NOMO-1 treated with dmso at 0.1 percent for 144 hours (cell line): Measurements from ENCODE around the gene PIP5K1A.
"Not testable (repeated sequence)": the region's sequence is repeated elsewhere in the genome, so short reads cannot be mapped to it uniquely, and the experiment has no call there.

Experiments used
- DNase-seq: peaks from one replicate; lab custom pipeline; 2025; ENCODE audit not compliant: unreplicated experiment; lab: John Stamatoyannopoulos, UW

Gene PIP5K1A

DNA sequence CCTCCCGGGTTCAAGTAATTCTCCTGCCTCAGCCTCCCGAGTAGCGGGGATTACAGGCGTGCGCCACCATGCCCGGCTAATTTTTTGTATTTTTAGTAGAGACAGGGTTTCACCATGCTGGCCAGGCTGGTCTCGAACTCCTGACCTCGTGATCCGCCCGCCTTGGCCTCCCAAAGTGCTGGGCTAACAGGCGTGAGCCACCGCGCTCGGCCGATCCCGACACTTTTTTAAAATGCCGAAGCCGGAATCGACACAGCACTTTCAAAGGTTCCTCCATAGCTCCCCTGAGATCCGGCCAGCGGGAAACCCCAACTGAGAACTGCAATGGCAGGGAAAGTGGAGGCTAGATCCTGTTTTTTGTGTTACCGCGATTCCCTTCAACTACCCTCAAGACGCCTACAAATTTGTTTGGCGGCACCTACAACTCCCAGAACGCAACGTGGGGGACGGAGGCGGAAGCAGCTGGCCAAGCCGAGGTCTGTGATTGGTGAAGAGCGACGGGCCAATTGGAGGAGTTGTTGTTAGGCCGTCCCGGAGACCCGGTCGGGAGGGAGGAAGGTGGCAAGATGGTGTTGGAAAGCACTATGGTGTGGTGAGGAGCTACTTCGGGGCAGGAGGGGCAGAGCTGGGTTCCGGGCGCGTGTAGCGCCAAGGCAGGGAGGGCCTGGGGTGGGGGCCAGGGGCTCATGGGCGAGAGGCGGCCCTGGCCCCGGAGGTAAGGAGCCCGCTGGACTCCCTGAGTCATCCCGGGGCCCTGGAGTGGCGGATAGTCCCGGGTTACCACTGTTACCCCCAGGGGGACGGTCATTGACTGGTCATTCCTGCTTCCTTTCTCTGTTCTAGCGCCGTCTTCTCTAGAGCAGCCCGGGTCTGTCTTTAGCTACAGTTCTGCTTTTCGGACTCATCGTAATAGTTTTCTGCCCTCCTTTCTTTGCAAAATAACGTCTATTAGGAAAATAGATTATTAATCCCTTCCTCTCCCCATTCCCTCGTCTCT lies 56.2 kb downstream of the PIP5K1A start, which contains the start of gene PSMD4:
TSS of gene PSMD4 (plus strand) at position 518 of the 997 bp plus-strand sequence. CDS start at position 567, 49 bp downstream.
- peak; percentile 99 for DNase-seq

DNA sequence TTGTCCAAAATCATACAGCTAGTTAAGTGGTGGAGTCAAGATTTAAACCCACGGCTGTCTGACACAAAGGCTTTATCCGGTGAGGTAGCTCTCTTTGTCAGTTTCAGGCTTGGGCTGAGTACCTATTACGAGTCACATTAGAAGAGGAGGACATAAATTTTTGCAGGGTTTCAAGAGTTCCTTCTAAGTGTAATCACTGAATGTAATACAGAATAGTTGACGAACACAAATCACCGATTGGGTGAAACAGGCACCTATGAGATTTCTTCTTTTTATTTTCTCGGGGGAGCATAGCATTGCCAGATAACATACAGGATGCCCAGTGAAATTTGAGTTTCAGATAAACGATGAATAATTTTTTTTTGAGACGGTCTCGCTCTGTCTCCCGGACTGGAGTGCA lies 57.0 kb downstream of the PIP5K1A start:
- DNase-seq = no peak

DNA sequence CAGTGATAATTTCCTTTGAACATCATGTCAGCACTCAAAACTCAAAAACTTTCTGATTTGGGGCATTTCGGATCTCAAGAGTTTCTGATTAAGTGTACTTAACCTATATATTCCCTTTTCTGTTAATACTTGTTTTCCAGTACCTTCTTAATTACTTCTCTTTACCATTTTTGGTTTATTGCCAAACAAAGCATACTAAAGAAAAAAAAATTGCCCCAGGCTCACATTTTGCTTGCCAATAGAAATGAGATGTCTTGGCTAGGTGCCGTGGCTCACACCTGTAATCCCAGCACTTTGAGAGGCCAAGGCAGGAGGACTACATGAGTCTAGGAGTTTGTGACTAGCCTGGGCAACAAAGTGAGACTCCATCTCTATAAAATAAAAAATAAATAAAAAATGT lies 61.0 kb downstream of the PIP5K1A start:
- no peak for DNase-seq

DNA sequence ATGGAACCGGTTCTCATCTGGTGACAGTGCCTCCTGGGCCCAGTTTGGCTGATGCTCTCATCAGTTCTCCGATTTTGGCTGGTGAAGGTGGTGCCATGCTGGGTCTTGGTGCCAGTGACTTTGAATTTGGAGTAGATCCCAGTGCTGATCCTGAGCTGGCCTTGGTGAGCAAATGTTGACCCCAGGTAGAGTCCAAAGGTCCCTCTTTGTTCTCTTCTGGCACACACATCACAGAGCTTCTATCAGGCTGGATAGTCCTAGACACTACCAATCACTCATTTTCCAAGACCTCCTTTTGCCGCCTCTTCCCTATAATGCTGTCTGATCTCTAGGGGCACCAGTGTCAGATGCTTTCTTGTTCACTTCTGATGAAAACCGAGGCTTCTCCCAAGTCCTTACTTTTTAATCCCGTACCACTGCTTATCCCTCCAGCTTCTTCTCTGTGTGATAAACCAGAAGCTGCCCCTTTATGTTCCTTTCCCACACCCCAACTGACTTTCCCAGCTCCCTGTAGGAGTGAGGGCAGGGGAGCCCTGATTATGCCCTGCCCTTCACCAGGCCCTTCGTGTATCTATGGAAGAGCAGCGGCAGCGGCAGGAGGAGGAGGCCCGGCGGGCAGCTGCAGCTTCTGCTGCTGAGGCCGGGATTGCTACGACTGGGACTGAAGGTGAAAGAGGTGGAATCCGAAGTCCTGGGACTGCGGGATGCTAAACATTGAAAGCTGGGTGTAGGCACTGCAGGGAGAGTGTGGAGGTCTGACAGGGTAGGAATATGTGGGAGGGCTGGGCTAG lies 67.3 kb downstream of the PIP5K1A start:
- no peak for DNase-seq

DNA sequence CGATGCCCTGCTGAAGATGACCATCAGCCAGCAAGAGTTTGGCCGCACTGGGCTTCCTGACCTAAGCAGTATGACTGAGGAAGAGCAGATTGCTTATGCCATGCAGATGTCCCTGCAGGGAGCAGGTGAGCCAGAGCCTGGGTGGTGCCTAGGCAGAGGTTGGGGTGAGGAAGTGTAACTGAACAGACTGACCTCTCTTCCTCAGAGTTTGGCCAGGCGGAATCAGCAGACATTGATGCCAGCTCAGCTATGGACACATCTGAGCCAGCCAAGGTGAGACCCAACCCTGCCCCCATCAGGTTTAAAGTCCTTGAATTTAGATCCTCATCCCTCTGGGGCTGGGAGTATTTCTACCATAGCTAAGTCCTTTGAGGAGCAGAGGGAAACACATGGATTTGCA lies 68.0 kb downstream of the PIP5K1A start:
- DNase-seq = no peak

DNA sequence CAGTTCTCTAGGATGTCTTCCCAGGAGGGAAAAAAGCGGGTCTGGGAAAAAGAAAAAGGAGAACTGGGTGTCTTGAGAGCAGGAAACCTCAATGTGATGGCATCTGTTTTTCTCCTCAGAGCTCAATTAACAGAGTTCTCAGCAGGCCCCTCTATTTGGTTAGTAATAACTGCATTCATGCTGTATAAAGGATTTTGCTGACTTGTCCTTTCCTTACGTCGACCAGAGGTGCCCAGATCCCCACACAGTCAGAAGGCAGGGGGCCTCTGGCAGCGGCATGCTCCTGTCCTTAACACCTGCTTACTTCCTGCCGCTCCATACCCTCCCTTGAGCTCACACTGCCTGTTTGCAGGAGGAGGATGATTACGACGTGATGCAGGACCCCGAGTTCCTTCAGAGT lies 68.5 kb downstream of the PIP5K1A start:
- DNase-seq = no peak

DNA sequence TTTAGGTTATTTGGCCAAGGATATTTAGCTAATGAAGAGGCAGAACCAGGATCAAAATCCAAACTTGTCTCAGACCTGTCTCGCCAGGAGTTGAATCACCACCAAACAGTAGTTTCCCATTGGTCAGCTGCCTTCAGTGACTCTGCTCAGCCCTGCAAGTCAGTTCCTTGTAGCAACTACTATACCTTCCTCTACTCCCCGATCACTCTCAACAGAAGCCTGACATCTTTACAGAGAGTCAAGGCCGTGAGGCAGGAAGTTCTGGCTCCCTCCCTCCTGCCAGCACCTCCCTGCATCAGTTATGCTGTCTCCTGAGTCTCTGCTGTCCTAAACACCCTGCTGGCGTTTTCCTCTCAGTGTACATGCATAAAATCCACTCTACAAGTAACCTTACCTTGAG lies 69.4 kb downstream of the PIP5K1A start:
- DNase-seq = no peak

DNA sequence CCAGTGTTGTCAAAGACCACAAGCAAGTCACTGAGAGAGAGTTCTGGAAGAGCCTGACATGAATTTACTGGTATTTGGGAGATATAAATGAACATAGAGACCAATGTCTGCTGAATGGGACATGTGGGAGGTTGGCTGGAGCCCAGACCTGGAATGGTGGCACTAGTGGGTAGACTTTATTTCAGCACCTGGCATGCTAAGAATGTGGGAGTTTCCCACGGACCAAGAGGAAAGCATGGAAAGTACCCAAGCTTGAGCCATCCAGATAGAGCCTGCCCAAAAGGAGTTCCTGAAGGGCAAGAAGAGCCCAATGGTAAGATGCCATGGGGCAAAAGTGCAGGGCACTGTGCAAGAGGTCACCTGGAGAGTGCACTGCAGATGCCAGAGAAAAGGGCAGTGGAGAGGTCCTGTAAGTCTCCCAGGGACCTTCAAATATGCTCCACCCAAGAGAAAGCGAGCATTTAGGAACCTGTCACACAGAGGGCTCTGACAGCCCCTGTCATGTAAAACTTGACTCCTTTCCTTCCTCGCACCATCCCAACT lies 75.6 kb downstream of the PIP5K1A start:
- no peak for DNase-seq

DNA sequence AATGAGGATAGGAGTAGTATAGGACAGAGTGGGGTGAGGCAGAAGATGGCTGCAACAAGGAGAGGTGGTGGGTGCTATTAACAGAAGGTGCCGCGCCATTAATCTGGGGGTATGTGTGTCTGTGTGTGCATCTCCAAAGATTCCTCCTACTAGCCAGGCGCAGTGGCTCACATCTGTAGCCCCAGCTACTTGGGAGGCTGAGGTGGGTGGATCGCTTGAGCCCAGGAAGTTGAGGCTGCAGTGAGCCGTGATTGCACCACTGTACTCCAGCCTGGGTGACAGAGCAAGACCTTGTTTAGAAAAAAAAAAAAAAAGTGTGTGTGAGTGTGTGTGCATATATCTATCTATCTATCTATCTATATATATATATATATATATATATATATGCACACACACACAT lies 77.0 kb downstream of the PIP5K1A start:
- not testable (repeated sequence) for DNase-seq

DNA sequence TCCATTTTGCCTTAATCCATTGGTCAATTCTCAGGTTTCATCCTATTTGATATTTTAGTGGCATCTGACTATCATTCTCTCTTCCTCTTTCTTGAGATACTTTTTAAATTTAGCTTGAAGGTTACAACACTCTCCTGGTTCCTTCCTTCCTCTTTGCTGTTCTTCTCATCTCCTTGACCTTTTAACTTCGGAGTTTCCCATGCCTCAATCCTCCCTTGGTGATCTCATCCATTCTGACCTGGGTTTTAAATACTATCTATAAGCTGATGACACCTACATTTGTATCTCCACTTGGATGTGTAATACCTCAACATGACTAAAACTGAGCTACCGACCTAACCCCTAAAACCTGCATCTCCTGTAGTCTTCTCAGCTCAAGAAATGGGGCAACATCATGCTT lies 78.9 kb downstream of the PIP5K1A start:
- peak; percentile 72 for DNase-seq

DNA sequence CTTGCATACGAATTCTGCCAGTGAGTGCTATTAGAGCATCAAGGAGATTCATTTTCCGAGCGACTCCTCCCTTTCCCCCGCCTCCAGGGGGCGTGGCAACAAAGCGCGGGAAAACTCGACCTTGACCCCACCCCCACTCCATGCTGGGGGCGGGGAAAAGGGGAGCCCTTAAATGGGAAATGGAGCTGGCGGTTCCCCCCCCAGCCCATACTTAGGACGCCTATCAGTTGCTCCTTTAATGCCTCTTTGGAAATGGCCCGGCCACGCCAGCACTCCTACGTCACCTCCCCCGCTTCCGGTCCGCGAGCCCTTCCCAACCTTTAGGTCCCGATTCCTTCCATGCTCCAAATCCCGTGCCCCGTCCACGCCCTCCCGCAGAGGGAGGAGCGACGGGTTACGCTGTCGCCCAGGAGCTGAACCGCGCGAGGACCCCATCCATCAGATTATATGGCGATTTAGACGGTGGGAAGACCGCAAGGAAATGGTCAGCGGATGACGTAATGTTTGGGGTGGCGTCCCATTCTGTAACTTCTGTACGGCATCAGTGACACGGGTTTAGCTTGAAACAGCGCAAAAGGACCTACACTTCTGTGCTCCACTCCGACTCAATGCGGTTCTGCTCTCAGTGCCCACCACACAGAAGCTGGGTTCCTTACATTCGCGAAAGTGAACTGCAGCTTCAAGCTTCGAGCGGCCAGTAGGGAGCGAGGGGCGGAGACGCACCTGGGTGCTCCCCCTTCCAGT lies 83.0 kb downstream of the PIP5K1A start:
- DNase-seq = peak; percentile 97

DNA sequence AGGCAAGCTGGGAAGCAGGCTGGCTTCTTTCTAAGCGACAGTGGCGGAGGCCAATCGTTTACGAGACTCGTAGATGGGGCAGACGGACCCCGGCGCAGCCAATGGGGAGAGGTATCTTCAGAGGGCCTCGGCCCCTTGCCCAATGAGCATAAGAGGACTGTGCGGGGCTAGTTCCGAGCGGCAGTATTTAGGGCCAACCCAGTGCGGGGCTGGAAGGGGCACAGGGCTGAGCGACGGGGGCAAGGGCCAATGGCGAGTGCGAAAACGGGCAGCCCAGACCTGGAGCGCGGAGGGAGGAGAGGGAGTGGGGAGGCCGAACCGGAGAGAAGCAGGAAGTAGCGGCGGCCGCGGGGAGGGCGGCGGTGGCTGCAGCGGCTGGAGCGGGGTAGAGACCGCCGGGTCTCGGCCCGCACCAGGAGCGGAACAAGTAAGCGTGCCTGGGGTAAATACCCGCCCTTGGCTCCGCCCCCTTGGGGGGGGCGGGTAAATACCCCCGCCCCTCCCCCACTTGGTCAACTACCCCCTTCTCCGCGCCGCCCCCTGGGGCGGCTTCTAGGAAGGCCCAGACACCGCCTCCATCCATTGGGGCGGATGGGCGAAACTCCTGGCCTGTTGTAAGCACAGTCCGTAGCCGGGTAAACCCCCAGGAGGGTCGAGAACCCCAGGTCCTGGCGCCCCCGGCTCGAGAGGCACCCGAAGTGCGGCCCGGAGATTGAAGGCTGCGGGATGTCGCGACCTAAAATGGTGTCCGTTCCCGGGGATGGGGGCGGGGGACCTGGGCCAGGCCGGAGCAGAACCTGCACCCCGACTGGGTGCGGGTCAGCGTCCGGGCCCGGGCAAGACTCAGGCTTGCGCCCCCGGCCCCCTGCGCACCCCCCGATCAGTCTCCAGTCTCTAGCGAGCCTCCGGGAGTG lies 83.9 kb downstream of the PIP5K1A start, which contains the start of gene ZNF687:
TSS of gene ZNF687 (plus strand) at position 331 of the 914 bp plus-strand sequence. CDS start 3,993 bp downstream, outside the sequence.
- peak; percentile 100 for DNase-seq

DNA sequence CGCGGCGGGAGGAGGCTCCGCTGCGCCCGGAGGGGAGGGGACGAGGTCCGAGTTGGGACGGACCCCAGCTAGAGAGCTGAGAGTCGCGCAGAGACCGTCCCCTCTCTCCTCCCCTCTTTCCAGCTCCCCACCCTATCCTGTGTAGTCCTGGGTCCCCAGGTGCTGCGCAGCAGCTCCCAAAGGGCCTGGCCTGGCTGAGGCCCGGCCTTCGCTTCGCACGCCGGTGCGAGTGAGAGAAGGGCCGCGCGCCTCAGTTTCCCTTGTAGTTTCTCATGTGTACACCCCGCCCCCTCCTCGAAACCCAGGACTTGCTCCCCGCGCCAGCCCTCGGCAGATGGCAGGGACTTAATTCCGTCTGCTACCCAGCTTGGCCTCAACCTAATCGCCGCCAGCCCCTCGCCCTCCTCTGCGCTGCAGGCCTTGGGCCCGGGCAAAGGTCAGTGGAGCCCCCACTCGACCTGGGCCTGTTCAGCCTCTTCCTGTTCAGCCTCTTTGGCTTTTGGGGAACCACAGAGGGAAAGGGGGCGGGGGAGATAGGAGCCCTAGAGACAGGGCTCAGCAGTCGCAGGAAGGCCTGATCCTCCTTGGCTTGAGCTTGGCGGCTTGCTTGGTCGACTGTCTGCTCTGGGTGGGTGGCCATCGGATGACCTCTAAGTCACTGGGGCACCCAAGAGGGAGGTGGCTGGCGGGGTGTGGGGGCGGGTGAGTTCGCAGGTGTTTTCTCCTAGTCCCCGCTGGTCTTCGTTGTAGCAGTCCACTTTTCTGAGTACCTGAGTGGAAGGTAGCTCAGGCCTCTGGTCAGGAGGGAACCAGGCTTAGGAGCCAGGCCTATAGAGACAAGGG lies 84.8 kb downstream of the PIP5K1A start:
- DNase-seq = peak; percentile 27

DNA sequence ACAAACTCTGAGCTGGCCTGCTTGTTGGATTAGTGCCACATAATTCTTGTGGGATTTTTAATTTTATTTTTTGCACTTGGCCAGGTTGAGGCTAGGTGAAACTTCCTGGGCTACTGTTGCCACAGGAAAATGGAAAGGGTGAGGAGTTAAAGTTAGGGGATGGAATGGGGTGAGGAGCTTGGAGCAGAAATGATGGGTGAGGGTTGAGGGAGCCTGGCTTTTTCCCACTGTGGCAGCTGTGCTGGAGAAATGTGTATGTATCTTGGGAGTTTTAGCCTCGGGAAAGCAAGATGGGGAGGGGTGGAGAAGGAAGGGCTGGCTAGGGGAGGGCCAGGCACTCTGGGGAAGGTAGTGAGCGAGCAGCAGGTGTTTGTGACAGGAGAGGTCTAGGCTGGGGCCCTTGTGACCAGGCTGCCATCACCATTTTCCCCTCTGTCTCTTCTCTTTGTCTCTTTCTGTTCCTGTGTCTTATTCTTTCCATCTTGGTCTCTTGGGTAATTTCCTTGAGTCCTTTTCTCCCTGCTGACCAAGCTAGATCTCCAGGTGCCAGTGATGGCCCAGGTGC lies 85.7 kb downstream of the PIP5K1A start:
- no peak for DNase-seq

DNA sequence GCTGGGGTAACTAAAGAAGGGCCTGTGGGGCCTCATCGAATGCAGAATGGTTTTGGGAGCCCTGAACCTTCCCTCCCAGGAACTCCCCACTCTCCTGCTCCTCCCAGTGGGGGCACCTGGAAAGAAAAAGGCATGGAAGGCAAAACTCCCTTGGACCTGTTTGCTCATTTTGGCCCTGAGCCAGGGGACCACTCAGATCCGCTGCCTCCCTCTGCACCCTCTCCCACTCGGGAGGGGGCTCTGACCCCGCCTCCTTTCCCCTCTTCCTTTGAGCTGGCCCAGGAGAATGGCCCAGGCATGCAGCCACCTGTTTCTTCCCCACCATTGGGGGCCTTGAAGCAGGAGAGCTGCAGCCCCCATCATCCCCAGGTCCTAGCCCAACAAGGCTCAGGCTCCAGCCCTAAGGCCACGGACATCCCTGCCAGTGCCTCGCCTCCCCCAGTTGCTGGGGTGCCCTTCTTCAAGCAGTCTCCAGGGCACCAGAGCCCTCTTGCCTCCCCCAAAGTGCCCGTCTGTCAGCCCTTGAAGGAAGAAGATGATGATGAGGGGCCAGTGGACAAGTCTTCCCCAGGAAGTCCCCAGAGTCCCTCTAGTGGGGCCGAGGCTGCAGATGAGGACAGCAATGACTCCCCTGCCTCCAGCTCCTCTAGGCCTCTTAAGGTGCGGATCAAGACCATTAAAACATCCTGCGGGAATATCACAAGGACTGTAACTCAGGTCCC lies 88.4 kb downstream of the PIP5K1A start:
- DNase-seq = no peak

DNA sequence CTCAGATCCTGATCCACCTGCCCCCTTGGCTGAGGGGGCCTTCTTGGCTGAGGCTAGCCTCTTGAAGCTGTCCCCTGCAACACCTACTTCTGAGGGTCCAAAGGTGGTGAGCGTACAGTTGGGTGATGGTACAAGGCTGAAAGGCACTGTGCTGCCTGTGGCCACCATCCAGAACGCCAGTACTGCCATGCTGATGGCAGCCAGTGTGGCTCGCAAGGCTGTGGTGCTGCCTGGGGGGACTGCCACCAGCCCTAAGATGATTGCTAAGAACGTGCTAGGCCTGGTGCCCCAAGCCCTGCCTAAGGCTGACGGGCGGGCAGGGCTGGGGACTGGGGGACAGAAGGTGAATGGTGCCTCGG lies 89.0 kb downstream of the PIP5K1A start:
- no peak for DNase-seq

DNA sequence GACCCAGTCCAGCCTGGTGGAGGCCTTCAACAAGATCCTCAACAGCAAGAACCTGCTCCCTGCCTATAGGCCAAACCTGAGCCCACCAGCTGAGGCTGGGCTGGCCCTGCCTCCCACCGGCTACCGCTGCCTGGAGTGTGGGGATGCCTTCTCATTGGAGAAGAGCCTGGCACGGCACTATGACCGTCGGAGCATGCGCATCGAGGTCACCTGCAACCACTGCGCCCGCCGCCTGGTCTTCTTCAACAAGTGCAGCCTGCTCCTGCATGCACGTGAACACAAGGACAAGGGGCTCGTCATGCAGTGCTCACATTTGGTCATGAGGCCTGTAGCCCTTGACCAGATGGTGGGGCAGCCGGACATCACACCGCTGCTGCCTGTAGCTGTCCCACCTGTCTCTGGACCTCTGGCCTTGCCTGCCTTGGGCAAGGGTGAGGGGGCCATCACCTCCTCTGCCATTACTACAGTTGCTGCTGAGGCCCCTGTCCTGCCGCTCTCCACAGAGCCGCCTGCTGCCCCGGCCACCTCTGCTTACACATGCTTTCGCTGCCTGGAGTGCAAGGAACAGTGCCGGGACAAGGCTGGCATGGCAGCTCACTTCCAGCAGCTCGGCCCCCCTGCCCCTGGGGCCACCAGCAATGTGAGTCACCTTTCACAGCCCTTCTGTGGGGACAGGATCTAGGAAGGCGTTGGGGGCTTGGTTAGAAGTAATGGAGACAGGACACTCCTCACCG lies 89.6 kb downstream of the PIP5K1A start:
- DNase-seq = no peak
